Vagina (tissue), 2 donors: ENCODE results near the gene MT1E. TPM values are rescaled to one million over a fixed set of nuclear protein-coding genes. Genes with fewer than 3 reads are reported as not detected.

Source experiments
- DNase-seq, 2 donors: peaks; one replicate each; pipeline ENCODE4 v3.0.0-alpha.2; 2017; ENCODE audit errors: extremely low spot score in 2 of 2
- H3K27ac ChIP-seq: fragments of 200-600 bp; sonication (generic); one replicate; pipeline ENCODE4 v1.5.1; 2019
- H3K27me3 ChIP-seq: fragments of 200-600 bp; sonication (generic); one replicate; pipeline ENCODE4 v1.5.1; 2019
- H3K36me3 ChIP-seq, 2 donors: fragments of 200-600 bp; sonication (generic); one replicate each; pipeline ENCODE4 v1.5.1; 2017 to 2019
- H3K4me1 ChIP-seq: fragments of 200-600 bp; sonication (generic); one replicate; pipeline ENCODE4 v1.5.1; 2019
- H3K4me3 ChIP-seq, 2 donors: fragments of 200-600 bp; sonication (generic); 1 replicate in 1 of 2; 2 replicates in 1 of 2; pipeline ENCODE4 v1.5.1; 2016 to 2019
- H3K9me3 ChIP-seq: fragments of 200-600 bp; sonication (generic); one replicate; pipeline ENCODE4 v1.5.1; 2019
- CTCF ChIP-seq, 3 experiments: fragments of 450-650 bp in 2 of 3; fragments of 200-600 bp in 1 of 3; sonication (generic) in 1 of 3; IDR thresholded peaks; one replicate each; pipeline ENCODE4 v1.5.1; 2017 to 2019; ENCODE audit warnings: antibody characterized with exemption in 3 of 3, mild to moderate bottlenecking in 2 of 3, moderate library complexity in 2 of 3
- POLR2A ChIP-seq, 2 donors: fragments of 450-650 bp; IDR thresholded peaks; one replicate each; pipeline ENCODE4 v1.6.1; 2017; ENCODE audit warnings: antibody characterized with exemption in 2 of 2, mild to moderate bottlenecking in 2 of 2, moderate library complexity in 2 of 2
- POLR2AphosphoS5 ChIP-seq, 2 donors: sonication (generic); formaldehyde crosslinking; IDR thresholded peaks; one replicate each; pipeline ENCODE4 v1.9.0; 2017; ENCODE audit warnings: antibody characterized with exemption in 2 of 2, mild to moderate bottlenecking in 2 of 2, low read depth in 1 of 2; ENCODE audit not compliant: insufficient read depth in 1 of 2
- intact Hi-C: fragments of 100-400 bp; cut with DNase I; formaldehyde crosslinking; loops from one replicate; pipeline ENCODE4 v1.15.1; 2023
- total RNA-seq: library from RNA; depleted of rRNA; stranded (reverse); fragments of >200 nt; gene quantifications from one replicate; pipeline ENCODE4 v1.2.3, GENCODE V29; 2016

Gene MT1E
- total RNA-seq, 1 donor from 2014 or later = 564 TPM

- Histone ChIP-seq H3K27me3 (no peaks in the 10 kb centered on the region), H3K36me3 (no peaks in the 10 kb centered on the region), H3K4me3 (peak overlapping the region; percentile 52 to 53), H3K4me1 (peaks cover 27% of the 10 kb centered on the region), H3K9me3 (no peaks in the 10 kb centered on the region), H3K27ac (peak overlapping the region; percentile 71)
- no peak for DNase-seq
- no peak for TF ChIP-seq CTCF (IDR thresholded peaks at IDR 0.05)
- no peak for TF ChIP-seq POLR2A (IDR thresholded peaks at IDR 0.05)
- no peak for TF ChIP-seq POLR2AphosphoS5 (IDR thresholded peaks at IDR 0.05; ENCODE audit: insufficient read depth in 1 of 2, low read depth in 1 of 2)
- intact Hi-C loops = loop anchor here (2.0 kb wide), 1 partner anchor 25 kb away; the partner anchor contains the start of gene MT2A
Observed at GRCh38 chr16:56633535-56633934, 8.0 kb downstream of the MT1E start.

DNA sequence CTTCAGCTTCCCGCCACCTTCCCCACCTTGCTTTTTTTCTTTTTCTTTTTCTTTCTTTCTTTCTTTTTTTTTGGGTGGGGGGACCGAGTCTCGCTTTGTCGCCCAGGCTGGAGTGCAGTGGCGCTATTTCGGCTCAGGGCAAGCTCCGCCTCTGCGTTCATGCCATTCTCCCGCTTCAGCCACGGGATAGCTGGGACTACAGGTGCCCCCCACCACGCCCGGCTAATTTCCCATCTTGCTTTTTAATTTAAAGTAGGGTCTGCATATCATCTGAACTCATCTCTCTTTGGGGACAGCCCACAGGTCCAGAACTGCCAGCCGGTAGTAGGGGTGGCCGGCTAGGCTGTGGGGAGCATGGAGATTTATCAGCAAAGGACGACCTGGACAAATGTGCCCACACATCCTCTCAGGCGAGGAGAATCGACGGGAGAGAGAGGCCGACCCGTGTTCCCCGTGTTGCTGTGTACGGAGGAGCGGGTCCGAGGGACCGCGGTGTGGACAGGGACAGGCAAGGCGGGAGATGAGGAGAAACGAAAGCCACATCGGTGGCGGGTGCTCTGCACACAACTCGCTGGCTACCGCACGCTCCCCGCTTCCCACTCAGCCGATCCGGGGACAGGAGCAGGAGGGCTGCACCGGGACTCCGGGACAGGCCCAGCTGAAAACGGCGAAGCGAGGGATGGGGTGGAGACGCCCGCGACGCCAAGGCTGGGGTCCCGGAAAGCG lies 9.3 kb downstream of the MT1E start:
- intact Hi-C loops = no loop called here
- no peaks in the 10 kb centered on the region for H3K36me3 ChIP-seq
- no peak for DNase-seq
- no peaks in the 10 kb centered on the region for H3K27me3 ChIP-seq
- H3K9me3 ChIP-seq = no peaks in the 10 kb centered on the region
- no peak overlapping the region for H3K27ac ChIP-seq
- no peak for TF ChIP-seq CTCF (IDR thresholded peaks at IDR 0.05)
- no peak for TF ChIP-seq POLR2AphosphoS5 (IDR thresholded peaks at IDR 0.05; ENCODE audit: insufficient read depth in 1 of 2, low read depth in 1 of 2)
- no peak for TF ChIP-seq POLR2A (IDR thresholded peaks at IDR 0.05)
- H3K4me1 ChIP-seq = peaks cover 32% of the 10 kb centered on the region
- H3K4me3 ChIP-seq = no peak overlapping the region

DNA sequence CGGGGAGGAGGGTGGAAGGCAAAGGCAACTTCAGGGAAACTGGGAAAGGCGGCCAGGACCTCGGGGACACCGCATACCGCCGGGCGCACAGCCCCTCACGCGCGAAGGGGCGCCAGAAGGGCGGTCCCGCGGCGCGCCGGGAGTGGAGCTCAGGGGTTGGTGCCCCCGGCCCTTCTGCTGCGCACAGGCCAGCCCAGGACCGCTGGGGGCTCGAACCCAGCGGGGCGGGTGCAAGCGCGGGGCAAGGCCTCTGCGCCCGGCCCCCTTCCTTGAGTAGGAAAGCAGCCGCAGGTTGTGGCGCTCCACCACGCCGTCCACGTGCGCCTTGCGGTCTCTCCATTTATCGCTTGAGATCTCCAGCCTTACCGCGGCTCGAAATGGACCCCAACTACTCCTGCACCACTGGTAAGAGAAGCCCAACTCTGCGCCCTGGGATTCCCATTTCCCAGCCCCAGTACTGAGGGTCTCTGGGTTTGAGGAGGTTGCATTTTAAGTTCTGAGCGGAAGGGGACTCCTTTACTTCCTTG lies 9.9 kb downstream of the MT1E start:
- H3K4me1 ChIP-seq = peaks cover 32% of the 10 kb centered on the region
- H3K36me3 ChIP-seq = no peaks in the 10 kb centered on the region
- intact Hi-C loops = no loop called here
- no peak overlapping the region for H3K4me3 ChIP-seq
- no peaks in the 10 kb centered on the region for H3K27me3 ChIP-seq
- H3K9me3 ChIP-seq = no peaks in the 10 kb centered on the region
- no peak for TF ChIP-seq CTCF (IDR thresholded peaks at IDR 0.05)
- DNase-seq = no peak
- H3K27ac ChIP-seq = no peak overlapping the region

GRCh38 chr16:56636616-56637413 lies 11.2 kb downstream of the MT1E start:
- H3K4me3 ChIP-seq = no peak overlapping the region
- TF ChIP-seq CTCF (IDR thresholded peaks at IDR 0.05) = no peak
- TF ChIP-seq POLR2AphosphoS5 (IDR thresholded peaks at IDR 0.05; ENCODE audit: insufficient read depth in 1 of 2, low read depth in 1 of 2) = no peak
- TF ChIP-seq POLR2A (IDR thresholded peaks at IDR 0.05) = no peak
- intact Hi-C loops = no loop called here
- H3K4me1 ChIP-seq = peaks cover 32% of the 10 kb centered on the region
- H3K9me3 ChIP-seq = no peaks in the 10 kb centered on the region
- H3K36me3 ChIP-seq = no peaks in the 10 kb centered on the region
- no peaks in the 10 kb centered on the region for H3K27me3 ChIP-seq
- no peak for DNase-seq
- no peak overlapping the region for H3K27ac ChIP-seq
